H1 (cell line): ENCODE results near the gene TMEM59L. TPM values are rescaled to one million over a fixed set of nuclear protein-coding genes. Genes with fewer than 3 reads are reported as not detected.
A peak's percentile ranks its signal among the peaks of the same experiment; 100 is the strongest.

Experiments
- EP300 ChIP-seq, 2 experiments: IDR thresholded peaks; 1 replicate in 1 of 2; 2 replicates in 1 of 2; pipeline ENCODE4 v1.6.1; 2011 to 2012; ENCODE audit warnings: low read depth in 2 of 2, low read length in 2 of 2, mild to moderate bottlenecking in 2 of 2, borderline replicate concordance in 1 of 2, inconsistent platforms in 1 of 2, moderate library complexity in 1 of 2
- GABPA ChIP-seq: IDR thresholded peaks from 2 replicates; pipeline ENCODE4 v1.6.1; 2011; ENCODE audit warnings: mild to moderate bottlenecking, low read length, moderate library complexity, borderline replicate concordance; ENCODE audit not compliant: insufficient read depth
- HDAC2 ChIP-seq, 2 experiments: fragments of 300-600 bp in 1 of 2; sonication (generic) in 1 of 2; IDR thresholded peaks; 2 replicates each; pipeline ENCODE4 v1.6.1; 2011 to 2012; ENCODE audit warnings: low read depth in 2 of 2, low read length in 2 of 2, mild to moderate bottlenecking in 2 of 2, moderate library complexity in 2 of 2, borderline replicate concordance in 1 of 2, inconsistent platforms in 1 of 2
- HDAC6 ChIP-seq: IDR thresholded peaks from one replicate; pipeline ENCODE4 v1.7.1; 2012; ENCODE audit warnings: low read depth, mild to moderate bottlenecking, inconsistent platforms, low read length, moderate library complexity
- JUND ChIP-seq: IDR thresholded peaks from 2 replicates; pipeline ENCODE4 v1.6.1; 2011; ENCODE audit warnings: mild to moderate bottlenecking, improper control_type of control experiment, low read length
- KDM5A ChIP-seq: fragments of 200-600 bp; IDR thresholded peaks from 2 replicates; pipeline ENCODE4 v1.7.1; 2012; ENCODE audit warnings: mild to moderate bottlenecking, low read length, inconsistent platforms, mixed read lengths
- MAFK ChIP-seq: IDR thresholded peaks from 2 replicates; pipeline ENCODE4 v1.6.1; 2012; ENCODE audit warnings: low read depth, mild to moderate bottlenecking, improper control_type of control experiment, low read length
- MAX ChIP-seq: IDR thresholded peaks from 2 replicates; pipeline ENCODE4 v1.6.1; 2012; ENCODE audit warnings: inconsistent platforms
- POLR2A ChIP-seq, 2 experiments: IDR thresholded peaks; 1 replicate in 1 of 2; 2 replicates in 1 of 2; pipeline ENCODE4 v1.6.1; 2011; ENCODE audit warnings: low read depth in 2 of 2, low read length in 2 of 2, mild to moderate bottlenecking in 2 of 2; ENCODE audit errors: control extremely low read depth in 1 of 2
- POLR2AphosphoS5 ChIP-seq: IDR thresholded peaks from 2 replicates; pipeline ENCODE4 v1.6.1; 2011; ENCODE audit warnings: low read depth, low read length
- RNF2 ChIP-seq: fragments of 200-900, 300-1000 bp; sonication (generic); IDR thresholded peaks from 2 replicates; pipeline ENCODE4 v1.7.1; 2016; ENCODE audit warnings: borderline replicate concordance, low read depth, mild to moderate bottlenecking, antibody characterized with exemption, low read length; ENCODE audit not compliant: poor library complexity, severe bottlenecking; ENCODE audit errors: missing control alignments
- SP1 ChIP-seq: IDR thresholded peaks from 2 replicates; pipeline ENCODE4 v1.6.1; 2011; ENCODE audit warnings: low read depth, low read length
- SRF ChIP-seq: IDR thresholded peaks from 2 replicates; pipeline ENCODE4 v1.6.1; 2011; ENCODE audit warnings: mild to moderate bottlenecking, low read depth, low read length, moderate library complexity
- TAF7 ChIP-seq: optimal IDR thresholded peaks from 2 replicates; pipeline ENCODE3; 2011; ENCODE audit warnings: low read depth, mild to moderate bottlenecking, inconsistent platforms, low read length, moderate library complexity, borderline replicate concordance
- YY1 ChIP-seq: IDR thresholded peaks from 2 replicates; pipeline ENCODE4 v1.6.1; 2011; ENCODE audit warnings: low read depth, mild to moderate bottlenecking, low read length
- polyA plus RNA-seq, 7 experiments: library from polyadenylated mRNA; depleted of rRNA in 3 of 7; stranded (reverse) in 5 of 7; unstranded in 2 of 7; fragments of >200 nt in 5 of 7; fragments of 200-250 nt in 2 of 7; gene quantifications; 1 replicate in 5 of 7; 2 replicates in 1 of 7; 4 replicates in 1 of 7; pipeline versions ENCODE4 v1.2.1 to v1.2.3, GENCODE V29; 2011 to 2013; ENCODE audit warnings: missing spikeins in 2 of 7, mixed read lengths in 2 of 7
- total RNA-seq: library from RNA; stranded (reverse); fragmentation: NEBNext Ultra II Directional; extraction: Animal tissue kit (Norgen Biotek cat#: 25700); gene quantifications from 2 replicates; pipeline ENCODE4 v1.2.1, GENCODE V29; 2021
- TF ChIP-seq, protein P1 (sequence below), 3 experiments: IDR thresholded peaks; 1 replicate in 2 of 3; 2 replicates in 1 of 3; pipeline versions ENCODE4 v1.5.1 to v1.6.1; 2011; ENCODE audit warnings: low read length in 3 of 3, mild to moderate bottlenecking in 3 of 3, inconsistent platforms in 2 of 3, low read depth in 1 of 3, moderate library complexity in 1 of 3; ENCODE audit not compliant: insufficient read depth in 1 of 3; ENCODE audit errors: control extremely low read depth in 1 of 3

TMEM59L gene
- total and polyA plus RNA-seq, 2 of the 8 experiments (the other 6 are each of a cell fraction or from before 2014, with no cell fraction given), result 4.0 to 12.2 TPM

DNA sequence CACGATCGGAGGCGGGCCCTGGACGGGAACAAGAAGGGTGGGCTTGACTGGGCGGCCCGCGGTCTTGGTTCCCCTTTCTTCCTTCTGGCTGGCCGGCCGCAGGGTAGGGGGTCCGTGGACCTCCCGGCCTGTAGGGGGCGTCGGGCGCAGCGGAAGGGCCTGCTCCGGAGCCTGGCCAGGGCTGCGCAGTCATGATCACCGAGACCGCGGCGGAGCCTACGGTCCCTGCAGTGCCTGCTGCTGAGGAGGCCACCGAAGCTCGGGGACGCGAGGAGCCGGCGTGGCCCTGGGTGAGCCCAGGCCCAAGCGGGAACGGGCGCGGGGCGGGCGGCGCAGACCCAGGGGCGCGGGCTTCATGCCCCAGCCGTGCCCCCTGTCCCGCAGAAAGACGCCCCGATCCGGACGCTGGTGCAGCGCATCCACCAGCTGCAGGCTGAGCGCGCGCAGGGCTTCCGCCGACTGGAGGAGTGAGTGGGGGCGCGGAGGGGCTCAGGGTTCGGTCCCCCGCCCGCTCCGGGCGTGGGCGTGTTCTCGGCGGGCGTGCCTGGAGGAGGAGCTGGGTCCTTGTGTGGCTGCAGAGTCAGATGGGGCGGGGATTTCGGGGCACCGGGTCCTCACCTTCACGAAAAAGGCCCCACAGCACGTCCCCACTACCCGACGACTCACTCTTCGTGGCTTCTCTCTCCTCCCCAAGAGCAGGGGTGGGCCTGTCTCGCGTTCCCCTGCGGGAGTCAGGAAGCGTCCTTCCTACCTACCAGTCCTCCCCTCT is 23.9 kb upstream of the TMEM59L start, which contains the start of gene REX1BD (continued):
- TF ChIP-seq YY1, result no peak
- 0 out of 4 replicates have a peak, but pooled peaks of 1 of the 2 experiments have one; percentile 22 for TF ChIP-seq HDAC2 (IDR thresholded peaks at IDR 0.05; ENCODE audit: borderline replicate concordance in 1 of 2, low read depth in 2 of 2, low read length in 2 of 2)
- no peak for TF ChIP-seq MAX
- peak; percentile 80; the same call in 1 of the 2 replicates for TF ChIP-seq GABPA
- TF ChIP-seq POLR2AphosphoS5, result peak; percentile 78
- TF ChIP-seq, protein P1, sequence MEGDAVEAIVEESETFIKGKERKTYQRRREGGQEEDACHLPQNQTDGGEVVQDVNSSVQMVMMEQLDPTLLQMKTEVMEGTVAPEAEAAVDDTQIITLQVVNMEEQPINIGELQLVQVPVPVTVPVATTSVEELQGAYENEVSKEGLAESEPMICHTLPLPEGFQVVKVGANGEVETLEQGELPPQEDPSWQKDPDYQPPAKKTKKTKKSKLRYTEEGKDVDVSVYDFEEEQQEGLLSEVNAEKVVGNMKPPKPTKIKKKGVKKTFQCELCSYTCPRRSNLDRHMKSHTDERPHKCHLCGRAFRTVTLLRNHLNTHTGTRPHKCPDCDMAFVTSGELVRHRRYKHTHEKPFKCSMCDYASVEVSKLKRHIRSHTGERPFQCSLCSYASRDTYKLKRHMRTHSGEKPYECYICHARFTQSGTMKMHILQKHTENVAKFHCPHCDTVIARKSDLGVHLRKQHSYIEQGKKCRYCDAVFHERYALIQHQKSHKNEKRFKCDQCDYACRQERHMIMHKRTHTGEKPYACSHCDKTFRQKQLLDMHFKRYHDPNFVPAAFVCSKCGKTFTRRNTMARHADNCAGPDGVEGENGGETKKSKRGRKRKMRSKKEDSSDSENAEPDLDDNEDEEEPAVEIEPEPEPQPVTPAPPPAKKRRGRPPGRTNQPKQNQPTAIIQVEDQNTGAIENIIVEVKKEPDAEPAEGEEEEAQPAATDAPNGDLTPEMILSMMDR (IDR thresholded peaks at IDR 0.05; ENCODE audit: control extremely low read depth in 1 of 3, insufficient read depth in 1 of 3, low read depth in 1 of 3, low read length in 3 of 3), result peak; percentile 90 to 92 (median 91)
- peak; percentile 81 for TF ChIP-seq TAF7
- peak in 1 of 2 experiments; percentile 66; a peak in 1 of 3 replicates for TF ChIP-seq EP300 (IDR thresholded peaks at IDR 0.05; ENCODE audit: borderline replicate concordance in 1 of 2, low read depth in 2 of 2, low read length in 2 of 2)
- TF ChIP-seq POLR2A (IDR thresholded peaks at IDR 0.05; ENCODE audit: control extremely low read depth in 1 of 2, low read depth in 2 of 2, low read length in 2 of 2), result peak; percentile 75 to 87
- TF ChIP-seq MAFK, result peak; percentile 66; the same call in 1 of the 2 replicates
- no peak for TF ChIP-seq JUND
- TF ChIP-seq KDM5A, result no peak
- no peak for TF ChIP-seq SRF
- no peak for TF ChIP-seq RNF2
- TF ChIP-seq HDAC6, result no peak
- no peak for TF ChIP-seq SP1
